ENCODE results near the gene CREBBP. TPM values are rescaled to one million over a fixed set of nuclear protein-coding genes. Genes with fewer than 3 reads are reported as not detected.

CREBBP gene
- total and polyA plus RNA-seq, 2 donors (not counting 3 experiments of a cell fraction or from before 2014, with no cell fraction given) = 13.8 to 72.7 TPM

- no TSS peak for BruUV-seq (replicated peaks)
- ChIA-PET CTCF (no interaction called here), POLR2A (no interaction called here)
- Histone ChIP-seq H3K9ac (replicated peaks; ENCODE audit: extremely low read depth, insufficient read depth, low read length) (no peak overlapping the region), H3K79me2 (ENCODE audit: control insufficient read depth, insufficient read depth, low read length) (peaks cover 81% of the 10 kb centered on the region), H3K4me2 (ENCODE audit: insufficient read depth, low read length) (no peak overlapping the region), H3K4me1 (ENCODE audit: control insufficient read depth, extremely low read depth, insufficient read depth, low read length) (peaks cover 6% of the 10 kb centered on the region), H4K20me1 (replicated peaks; ENCODE audit: control insufficient read depth, extremely low read depth, insufficient read depth, low read length) (peaks cover 27% of the 10 kb centered on the region), H3K9me1 (replicated peaks; ENCODE audit: control insufficient read depth, extremely low read depth, insufficient read depth, low read length) (no peaks in the 10 kb centered on the region), H3K36me3 (ENCODE audit: control insufficient read depth in 2 of 2, extremely low read depth in 1 of 2, insufficient read depth in 2 of 2, low read length in 2 of 2) (no peaks in the 10 kb centered on the region), H3K4me3 (replicated peaks in 1 of 3; ENCODE audit: insufficient read depth in 1 of 3, low read depth in 1 of 3, low read length in 3 of 3) (no peak overlapping the region), H3K27ac (ENCODE audit: insufficient read depth, low read depth, low read length) (no peak overlapping the region), H3K27me3 (ENCODE audit: control insufficient read depth in 2 of 2, insufficient read depth in 2 of 2, low read length in 2 of 2) (no peaks in the 10 kb centered on the region), H3K9me3 (replicated peaks; ENCODE audit: control insufficient read depth, insufficient read depth, low read length) (no peaks in the 10 kb centered on the region), H2AFZ (ENCODE audit: low read depth, low read length) (no peak overlapping the region)
- DNase-seq (ENCODE audit: low read depth, low spot score) = no peak
- dilution Hi-C loops (cut with MboI; ENCODE audit: extremely low pct_ligation_motif_present, low sequenced_read_pairs) (no loop called here), intact Hi-C loops (cut with micrococcal nuclease) (loop anchor here (10.0 kb wide), 1 partner anchor 76 kb away; no protein-coding TSS in a partner anchor)
- no peak for TF ChIP-seq CTCF (IDR thresholded peaks at IDR 0.05; ENCODE audit: extremely low read depth in 1 of 2, insufficient read depth in 1 of 2, low read depth in 1 of 2, low read length in 2 of 2)
- TF ChIP-seq POLR2AphosphoS5 (IDR thresholded peaks at IDR 0.05; ENCODE audit: insufficient read depth, low read depth, low read length) = no peak
- TF ChIP-seq EZH2 (IDR thresholded peaks at IDR 0.05; ENCODE audit: borderline replicate concordance, low read depth, low read length, severe bottlenecking) = no peak
- TF ChIP-seq MAX (IDR thresholded peaks at IDR 0.05; ENCODE audit: insufficient read depth, insufficient read length) = no peak
- no peak for TF ChIP-seq MYC (IDR thresholded peaks at IDR 0.05; ENCODE audit: low read depth, low read length)
- no peak for TF ChIP-seq FOS (IDR thresholded peaks at IDR 0.05; ENCODE audit: borderline replicate concordance, insufficient read depth, low read length)
- TF ChIP-seq POLR2A (IDR thresholded peaks at IDR 0.05; ENCODE audit: low read depth, low read length) = no peak
- TF ChIP-seq JUN (IDR thresholded peaks at IDR 0.05; ENCODE audit: borderline replicate concordance, insufficient read depth, insufficient read length, low read depth) = no peak
- TF ChIP-seq GATA2 (IDR thresholded peaks at IDR 0.05; ENCODE audit: insufficient read depth, insufficient read length, low read depth, low read length) = no peak
- FAIRE-seq = no peak
These were observed 81.7 kb downstream of the CREBBP start for GRCh38 chr16:3798838-3799237.

Data from endothelial cell of umbilical vein (primary cell).